T-helper 2 cell treated with Interferon-gamma antibody and Interleukin-4, amounts not matched to agents 100 ng/mL and 5 ng/mL, for 36 hours (primary cell): ENCODE measurements around the gene TEF. TPM values are rescaled to one million over a fixed set of nuclear protein-coding genes. Genes with fewer than 3 reads are reported as not detected.
"Not testable (repeated sequence)": the region's sequence is repeated elsewhere in the genome, so short reads cannot be mapped to it uniquely, and the experiment has no call there.

Experiments
- intact Hi-C: fragments of 100-400 bp; cut with micrococcal nuclease; formaldehyde crosslinking; loops from one replicate; pipeline ENCODE4 v1.15.1; 2023
- total RNA-seq: library from RNA; stranded (reverse); gene quantifications from 2 replicates; pipeline ENCODE4 v1.2.3, GENCODE V29; 2022

The TEF gene
- total RNA-seq, 1 donor from 2014 or later, result 3.0 TPM

GRCh38 chr22:41417622-41418390, 36.1 kb downstream of the TEF start:
- intact Hi-C loops, result no loop called here

DNA sequence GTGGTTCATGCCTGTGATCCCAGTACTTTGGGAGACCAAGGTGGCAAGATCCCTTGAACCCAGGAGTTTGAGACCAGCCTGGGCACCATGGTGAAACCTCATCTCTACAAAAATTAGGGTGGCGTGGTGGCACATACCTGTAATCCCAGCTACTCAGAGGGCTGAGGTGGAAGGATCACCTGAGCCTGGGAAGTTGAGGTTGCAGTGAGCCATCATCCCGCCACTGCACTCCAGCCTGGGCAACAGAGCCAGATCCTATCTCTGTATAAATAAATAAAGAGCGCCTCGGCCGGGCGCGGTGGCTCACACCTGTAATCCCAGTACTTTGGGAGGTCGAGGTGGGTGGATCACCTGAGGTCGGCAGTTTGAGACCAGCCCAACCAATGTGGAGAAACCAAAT, 37.0 kb downstream of the TEF start:
- intact Hi-C loops, result no loop called here

- intact Hi-C loops, result no loop called here
Observed at GRCh38 chr22:41425660-41426365, 44.1 kb downstream of the TEF start.

GRCh38 chr22:41429232-41429950, 47.6 kb downstream of the TEF start:
- intact Hi-C loops, result no loop called here

DNA sequence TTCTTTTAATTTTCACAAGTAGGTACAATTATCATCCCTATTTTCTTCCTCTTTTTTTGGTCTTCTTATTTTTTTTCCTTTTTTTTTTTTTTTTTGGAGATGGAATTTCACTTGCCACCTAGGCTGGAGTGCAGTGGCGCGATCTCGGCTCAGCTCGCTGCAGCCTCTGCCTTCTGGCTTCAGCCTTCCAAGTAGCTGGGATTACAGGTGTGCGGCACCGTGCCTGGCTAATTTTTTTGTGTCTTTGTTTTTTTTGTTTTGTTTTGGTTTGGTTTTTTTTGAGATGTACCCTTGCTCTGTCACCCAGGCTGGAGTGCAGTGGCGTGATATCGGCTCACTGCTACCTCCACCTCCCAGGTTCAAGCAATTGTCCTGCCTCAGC, 48.2 kb downstream of the TEF start:
- intact Hi-C loops, result no loop called here

DNA sequence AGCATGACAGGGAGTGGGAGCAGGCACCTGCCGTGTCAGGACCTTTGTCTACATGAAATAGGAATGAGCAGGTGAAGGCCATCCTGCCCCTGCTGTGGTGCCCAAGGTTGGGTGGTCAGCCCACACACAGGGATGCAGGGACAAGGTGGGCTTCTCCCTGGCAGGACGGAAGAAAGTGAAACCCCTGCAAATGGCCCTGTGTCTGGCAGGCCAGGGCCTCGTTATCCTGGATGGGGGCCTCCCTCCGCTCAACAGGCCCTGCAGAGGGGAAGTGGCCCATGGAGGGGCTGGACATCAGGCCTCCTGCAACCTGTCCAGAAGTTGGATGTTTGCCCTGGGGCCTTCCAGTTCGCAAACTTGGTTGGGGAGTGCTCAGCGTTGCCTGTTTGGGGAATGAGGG, 49.9 kb downstream of the TEF start:
- intact Hi-C loops, result no loop called here

DNA sequence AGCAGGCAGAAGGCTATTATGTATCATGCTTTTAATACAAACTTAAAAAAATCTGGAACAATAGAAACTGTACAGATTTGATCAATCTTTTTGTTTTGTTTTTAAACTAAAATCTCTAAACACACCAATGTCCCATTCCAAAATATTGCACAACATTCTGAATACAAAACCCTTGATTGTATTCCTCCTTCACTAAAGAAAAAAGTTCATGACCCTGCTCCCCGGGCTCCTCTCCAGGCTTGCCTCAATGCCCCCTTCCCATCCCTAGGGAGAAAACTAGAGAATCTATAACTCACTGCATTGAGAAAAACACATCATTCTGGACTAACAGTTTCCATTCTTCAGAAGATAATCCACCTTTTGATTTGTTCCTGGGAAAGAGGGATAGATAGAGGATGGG, 51.7 kb downstream of the TEF start:
- intact Hi-C loops, result not testable (repeated sequence)

GRCh38 chr22:41434361-41435003, 52.7 kb downstream of the TEF start:
- intact Hi-C loops, result not testable (repeated sequence)

GRCh38 chr22:41435560-41435959, 53.8 kb downstream of the TEF start:
- intact Hi-C loops, result no loop called here

GRCh38 chr22:41436322-41437113, 54.8 kb downstream of the TEF start:
- intact Hi-C loops, result no loop called here

DNA sequence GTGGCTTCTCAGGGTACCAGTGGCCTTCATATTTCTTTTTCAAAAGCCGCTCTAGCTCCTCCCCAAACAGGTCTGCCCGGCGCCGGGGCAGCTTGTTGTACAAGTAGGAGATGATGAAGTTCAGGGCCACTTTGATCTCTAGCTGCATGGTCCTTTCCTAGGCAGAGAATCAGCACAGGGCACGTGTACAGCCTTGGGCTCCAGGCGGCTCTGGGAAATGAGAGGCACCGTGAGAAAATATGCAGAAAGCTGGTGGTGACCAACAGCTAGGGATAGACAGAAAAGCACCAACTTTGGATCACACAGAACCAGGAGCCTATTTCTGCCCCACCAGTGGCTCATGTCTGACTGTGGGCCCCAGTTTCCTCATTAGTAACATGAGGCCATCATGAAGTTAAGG, 55.5 kb downstream of the TEF start:
- intact Hi-C loops, result no loop called here

- intact Hi-C loops, result loop anchor here (10.0 kb wide), 2 partner anchors 586 to 806 kb away; partner anchors contain the start of genes MRTFA, ST13 and XPNPEP3
Observed at GRCh38 chr22:41440511-41440910, 58.8 kb downstream of the TEF start.

DNA sequence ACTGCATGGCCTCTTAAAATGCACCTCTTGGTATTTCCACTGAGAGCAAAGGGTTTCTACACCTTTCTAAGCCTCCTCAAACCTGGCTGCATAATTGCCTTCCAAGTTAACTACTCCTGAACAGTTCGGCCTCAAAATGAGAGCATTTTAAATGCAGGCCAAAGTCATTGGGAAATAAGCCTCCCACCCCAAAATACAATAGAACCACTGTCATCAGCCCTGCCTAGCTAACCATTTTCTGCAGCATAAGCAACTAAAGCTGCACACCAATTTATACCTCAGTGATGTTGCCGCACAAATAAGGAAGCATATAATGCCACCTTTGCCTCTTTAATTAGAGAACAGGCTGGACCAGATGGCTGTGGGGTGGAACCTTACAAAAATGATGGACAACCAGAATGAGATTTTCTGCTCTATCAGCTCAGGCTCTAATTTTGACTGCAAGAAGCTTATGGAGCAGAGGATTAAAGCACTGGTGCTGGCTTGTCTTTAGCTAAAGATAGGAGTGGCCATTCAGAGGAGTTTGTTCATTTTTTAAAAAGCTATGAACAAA, 60.6 kb downstream of the TEF start:
- intact Hi-C loops, result loop anchor here (10.0 kb wide), 2 partner anchors 588 to 808 kb away; partner anchors contain the start of genes MRTFA, ST13 and XPNPEP3

- intact Hi-C loops, result loop anchor here (1.0 to 10.0 kb wide), 5 partner anchors 25 to 810 kb away; partner anchors contain the start of genes ACO2, DESI1, MRTFA and ST13
Observed at GRCh38 chr22:41444360-41445128, 62.8 kb downstream of the TEF start.

- intact Hi-C loops, result loop anchor here (10.0 kb wide), 2 partner anchors 591 to 811 kb away; partner anchors contain the start of genes MRTFA, ST13 and XPNPEP3
Observed at GRCh38 chr22:41445129-41446056, 63.7 kb downstream of the TEF start.

DNA sequence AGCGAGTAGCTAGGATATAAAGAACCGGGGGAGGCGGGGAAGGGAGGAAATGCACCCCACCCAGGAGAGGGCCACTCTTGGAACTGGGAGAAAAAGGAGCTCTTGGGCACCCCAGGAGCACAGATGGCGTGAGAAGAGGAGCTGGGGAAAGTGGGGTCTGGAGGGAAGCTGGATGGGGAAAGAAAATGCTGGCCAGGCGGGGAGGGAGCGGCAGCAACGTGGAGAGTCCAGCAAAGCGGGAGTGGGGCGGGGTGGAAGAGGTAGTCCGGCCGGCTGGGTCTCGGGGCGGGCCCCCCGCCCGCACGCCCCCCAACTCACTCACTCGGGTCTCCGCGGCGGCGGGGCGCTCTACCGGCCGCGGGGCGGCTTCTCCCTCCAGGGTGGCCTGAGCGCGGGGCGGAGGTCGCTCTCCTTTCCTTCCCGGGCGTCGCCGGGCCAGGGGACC, 64.3 kb downstream of the TEF start:
- intact Hi-C loops, result loop anchor here (10.0 kb wide), 2 partner anchors 591 to 811 kb away; partner anchors contain the start of genes MRTFA, ST13 and XPNPEP3

GRCh38 chr22:41446639-41447434, 65.1 kb downstream of the TEF start, which contains the start of gene TOB2:
Gene TOB2, minus strand, starts transcription at chr22:41446801. Its CDS starts 9,456 bp downstream, at chr22:41437345.
- intact Hi-C loops, result loop anchor here (10.0 kb wide), 2 partner anchors 592 to 812 kb away; partner anchors contain the start of genes MRTFA, ST13 and XPNPEP3
